ENCODE results near the gene STOX2.
"Not testable (repeated sequence)": the region's sequence is repeated elsewhere in the genome, so short reads cannot be mapped to it uniquely, and the experiment has no call there.

The STOX2 gene

GRCh38 chr4:183940864-183941263 lies 35.8 kb downstream of the STOX2 start:
- DNase-seq, result no peak

GRCh38 chr4:183941964-183942363 lies 36.9 kb downstream of the STOX2 start:
- DNase-seq, result no peak

GRCh38 chr4:183945741-183946140 lies 40.6 kb downstream of the STOX2 start:
- DNase-seq, result no peak

GRCh38 chr4:183950536-183950935 lies 45.4 kb downstream of the STOX2 start:
- no peak for DNase-seq

GRCh38 chr4:183952652-183953051 lies 47.5 kb downstream of the STOX2 start:
- not testable (repeated sequence) for DNase-seq

- no peak for DNase-seq
Measured at GRCh38 chr4:183959319-183960045, 54.4 kb downstream of the STOX2 start.

- no peak for DNase-seq
Measured at GRCh38 chr4:183960046-183960420, 54.9 kb downstream of the STOX2 start.

- no peak for DNase-seq
Measured at GRCh38 chr4:183960962-183961541, 55.9 kb downstream of the STOX2 start.

- no peak for DNase-seq
Measured at GRCh38 chr4:183961795-183962194, 56.7 kb downstream of the STOX2 start.

- DNase-seq, result no peak
Measured at GRCh38 chr4:183962419-183962818, 57.3 kb downstream of the STOX2 start.

GRCh38 chr4:183966371-183966770 lies 61.3 kb downstream of the STOX2 start:
- no peak for DNase-seq

- DNase-seq, result no peak
Measured at GRCh38 chr4:183967266-183967665, 62.2 kb downstream of the STOX2 start.

- no peak for DNase-seq
Measured at GRCh38 chr4:183968502-183968901, 63.4 kb downstream of the STOX2 start.

- no peak for DNase-seq
Measured at GRCh38 chr4:183968931-183969330, 63.8 kb downstream of the STOX2 start.

- DNase-seq, result no peak
Measured at GRCh38 chr4:183969596-183969995, 64.5 kb downstream of the STOX2 start.

- DNase-seq, result no peak
Measured at GRCh38 chr4:183971929-183972490, 66.9 kb downstream of the STOX2 start.

- no peak for DNase-seq
Measured at GRCh38 chr4:183977707-183978106, 72.6 kb downstream of the STOX2 start.

- no peak for DNase-seq
Measured at GRCh38 chr4:183984566-183984965, 79.5 kb downstream of the STOX2 start.

- DNase-seq, result no peak
Measured at GRCh38 chr4:183985786-183986185, 80.7 kb downstream of the STOX2 start.

- DNase-seq, result no peak
Measured at GRCh38 chr4:183986291-183986970, 81.3 kb downstream of the STOX2 start.

GRCh38 chr4:183986971-183987946 lies 82.2 kb downstream of the STOX2 start:
- DNase-seq, result no peak

- DNase-seq, result no peak
Measured at GRCh38 chr4:183987987-183988392, 82.9 kb downstream of the STOX2 start.

GRCh38 chr4:183988874-183989273 lies 83.8 kb downstream of the STOX2 start:
- DNase-seq, result no peak

Measured in NCI-H1436 treated with DMSO at 0.1 percent for 48 hours (cell line).